Astrocyte (in vitro differentiated cells and primary cell): ENCODE measurements around the gene BMPER. TPM values are rescaled to one million over a fixed set of nuclear protein-coding genes. Genes with fewer than 3 reads are reported as not detected.

Experiments used
- DNase-seq: peaks from one replicate; pipeline ENCODE4 v3.0.0-alpha.2; 2010; ENCODE audit warnings: low read depth
- FAIRE-seq: peaks from 2 replicates; lab custom pipeline; 2011; peaks lifted over from hg19 to GRCh38; lab: Jason Lieb, UNC
- H2AFZ ChIP-seq: 2 replicates; pipeline ENCODE4 v1.6.0; 2012; ENCODE audit warnings: low read depth, low read length, inconsistent platforms
- H3K27ac ChIP-seq: 2 replicates; pipeline ENCODE4 v1.5.1; 2011; ENCODE audit warnings: low read depth, low read length, inconsistent platforms
- H3K27me3 ChIP-seq: 2 replicates; pipeline ENCODE4 v1.6.0; 2011; ENCODE audit warnings: low read length, inconsistent platforms; ENCODE audit not compliant: insufficient read depth
- H3K36me3 ChIP-seq: 2 replicates; pipeline ENCODE4 v1.5.1; 2011; ENCODE audit warnings: low read length, inconsistent platforms; ENCODE audit not compliant: insufficient read depth
- H3K4me1 ChIP-seq: 2 replicates; pipeline ENCODE4 v1.5.1; 2011; ENCODE audit warnings: low read length, inconsistent platforms; ENCODE audit not compliant: insufficient read depth
- H3K4me2 ChIP-seq: 2 replicates; pipeline ENCODE4 v1.6.0; 2012; ENCODE audit warnings: low read length, inconsistent platforms
- H3K4me3 ChIP-seq: 2 replicates; pipeline ENCODE4 v1.5.1; 2011; ENCODE audit warnings: low read depth, mild to moderate bottlenecking, low read length, inconsistent platforms; ENCODE audit not compliant: insufficient read depth
- H3K79me2 ChIP-seq: 2 replicates; pipeline ENCODE4 v1.6.0; 2012; ENCODE audit warnings: mild to moderate bottlenecking, low read length, inconsistent platforms; ENCODE audit not compliant: insufficient read depth
- H3K9ac ChIP-seq: 2 replicates; pipeline ENCODE4 v1.6.0; 2012; ENCODE audit warnings: mild to moderate bottlenecking, low read length, inconsistent platforms
- H3K9me3 ChIP-seq: 2 replicates; pipeline ENCODE4 v1.5.1; 2012; ENCODE audit warnings: low read depth, mild to moderate bottlenecking, low read length, inconsistent platforms; ENCODE audit not compliant: insufficient read depth
- H4K20me1 ChIP-seq: 2 replicates; pipeline ENCODE4 v1.6.0; 2012; ENCODE audit warnings: low read length, inconsistent platforms; ENCODE audit not compliant: insufficient read depth
- H3K27ac Mint-ChIP-seq: one replicate; pipeline ENCODE4 v1.8.0; 2021; ENCODE audit warnings: mild to moderate bottlenecking, mixed read lengths; ENCODE audit not compliant: unreplicated experiment
- H3K27me3 Mint-ChIP-seq: one replicate; pipeline ENCODE4 v1.8.0; 2021; ENCODE audit warnings: low read depth, mixed read lengths; ENCODE audit not compliant: unreplicated experiment
- H3K36me3 Mint-ChIP-seq: one replicate; pipeline ENCODE4 v1.8.0; 2021; ENCODE audit warnings: low read depth, mixed read lengths; ENCODE audit not compliant: unreplicated experiment
- H3K4me1 Mint-ChIP-seq: one replicate; pipeline ENCODE4 v1.8.0; 2021; ENCODE audit warnings: low read depth, mixed read lengths; ENCODE audit not compliant: unreplicated experiment
- H3K4me3 Mint-ChIP-seq: one replicate; pipeline ENCODE4 v1.8.0; 2021; ENCODE audit warnings: mild to moderate bottlenecking, moderate library complexity, mixed read lengths; ENCODE audit not compliant: unreplicated experiment
- H3K9me3 Mint-ChIP-seq: one replicate; pipeline ENCODE4 v1.8.0; 2021; ENCODE audit warnings: mild to moderate bottlenecking, mixed read lengths; ENCODE audit not compliant: unreplicated experiment
- EZH2 ChIP-seq: IDR thresholded peaks from 2 replicates; pipeline ENCODE4 v1.6.1; 2012; ENCODE audit warnings: mild to moderate bottlenecking, low read length, inconsistent platforms; ENCODE audit not compliant: insufficient read depth
- total RNA-seq: library from RNA; stranded (reverse); gene quantifications from 2 replicates; pipeline ENCODE4 v1.2.1, GENCODE V29; 2021
- TF ChIP-seq, protein P1 (sequence below): IDR thresholded peaks from 2 replicates; pipeline ENCODE4 v1.5.1; 2011; ENCODE audit warnings: low read depth, mild to moderate bottlenecking, inconsistent platforms, low read length, moderate library complexity; ENCODE audit not compliant: insufficient read depth

Gene BMPER
- total RNA-seq, 1 donor from 2014 or later = 4.4 TPM

DNA sequence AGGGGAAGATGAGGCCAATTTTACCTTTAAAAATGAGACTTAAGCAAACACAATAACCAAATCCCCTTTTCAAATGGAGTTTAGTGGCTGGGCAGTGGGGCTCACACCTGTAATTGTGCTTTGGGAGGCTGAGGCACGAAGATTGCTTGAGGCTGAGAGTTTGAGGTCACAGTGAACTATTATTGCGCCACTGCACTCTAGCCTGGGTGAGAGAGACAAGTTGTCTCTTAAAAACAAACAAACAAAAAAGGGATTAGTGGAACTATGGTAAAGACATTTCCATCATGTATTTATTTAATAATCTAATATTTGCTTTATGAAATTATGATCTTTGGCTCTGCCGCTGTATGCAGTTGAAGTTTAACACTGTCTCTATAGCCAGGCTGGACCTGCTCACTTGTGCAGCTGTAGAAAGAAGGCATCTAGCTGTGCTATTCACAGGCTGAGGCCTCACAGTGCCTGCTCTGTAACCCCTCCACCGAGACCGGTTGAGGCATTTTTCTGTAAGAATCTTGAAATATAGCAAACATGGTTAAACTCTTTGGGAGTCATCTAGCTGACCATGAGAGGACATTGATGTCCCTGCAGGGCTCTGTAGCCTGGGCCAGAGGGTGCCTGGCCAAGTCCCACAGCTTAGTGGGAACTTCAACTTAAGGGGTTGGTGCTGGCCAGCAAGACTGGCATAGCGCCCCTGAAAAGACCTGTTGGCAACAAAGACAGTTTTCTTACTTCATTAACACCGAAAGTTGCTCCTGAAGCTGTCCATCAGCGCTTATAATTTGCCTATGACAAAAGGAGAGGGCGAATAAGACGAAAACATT lies 131.8 kb downstream of the BMPER start:
- Mint-ChIP-seq H3K36me3 (no peaks in the 10 kb centered on the region), H3K27ac (no peak overlapping the region), H3K4me3 (no peak overlapping the region), H3K27me3 (no peaks in the 10 kb centered on the region), H3K9me3 (no peaks in the 10 kb centered on the region), H3K4me1 (peaks cover 6% of the 10 kb centered on the region)
- Histone ChIP-seq H3K4me3 (no peak overlapping the region), H2AFZ (no peak overlapping the region), H3K27ac (no peak overlapping the region), H3K9me3 (no peaks in the 10 kb centered on the region), H3K4me2 (no peak overlapping the region), H3K79me2 (no peaks in the 10 kb centered on the region), H3K27me3 (no peaks in the 10 kb centered on the region), H3K4me1 (peaks cover 6% of the 10 kb centered on the region), H4K20me1 (no peaks in the 10 kb centered on the region), H3K36me3 (no peaks in the 10 kb centered on the region), H3K9ac (no peak overlapping the region)
- FAIRE-seq = no peak
- DNase-seq = no peak
- TF ChIP-seq, protein P1, sequence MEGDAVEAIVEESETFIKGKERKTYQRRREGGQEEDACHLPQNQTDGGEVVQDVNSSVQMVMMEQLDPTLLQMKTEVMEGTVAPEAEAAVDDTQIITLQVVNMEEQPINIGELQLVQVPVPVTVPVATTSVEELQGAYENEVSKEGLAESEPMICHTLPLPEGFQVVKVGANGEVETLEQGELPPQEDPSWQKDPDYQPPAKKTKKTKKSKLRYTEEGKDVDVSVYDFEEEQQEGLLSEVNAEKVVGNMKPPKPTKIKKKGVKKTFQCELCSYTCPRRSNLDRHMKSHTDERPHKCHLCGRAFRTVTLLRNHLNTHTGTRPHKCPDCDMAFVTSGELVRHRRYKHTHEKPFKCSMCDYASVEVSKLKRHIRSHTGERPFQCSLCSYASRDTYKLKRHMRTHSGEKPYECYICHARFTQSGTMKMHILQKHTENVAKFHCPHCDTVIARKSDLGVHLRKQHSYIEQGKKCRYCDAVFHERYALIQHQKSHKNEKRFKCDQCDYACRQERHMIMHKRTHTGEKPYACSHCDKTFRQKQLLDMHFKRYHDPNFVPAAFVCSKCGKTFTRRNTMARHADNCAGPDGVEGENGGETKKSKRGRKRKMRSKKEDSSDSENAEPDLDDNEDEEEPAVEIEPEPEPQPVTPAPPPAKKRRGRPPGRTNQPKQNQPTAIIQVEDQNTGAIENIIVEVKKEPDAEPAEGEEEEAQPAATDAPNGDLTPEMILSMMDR = no peak
- TF ChIP-seq EZH2 = no peak

DNA sequence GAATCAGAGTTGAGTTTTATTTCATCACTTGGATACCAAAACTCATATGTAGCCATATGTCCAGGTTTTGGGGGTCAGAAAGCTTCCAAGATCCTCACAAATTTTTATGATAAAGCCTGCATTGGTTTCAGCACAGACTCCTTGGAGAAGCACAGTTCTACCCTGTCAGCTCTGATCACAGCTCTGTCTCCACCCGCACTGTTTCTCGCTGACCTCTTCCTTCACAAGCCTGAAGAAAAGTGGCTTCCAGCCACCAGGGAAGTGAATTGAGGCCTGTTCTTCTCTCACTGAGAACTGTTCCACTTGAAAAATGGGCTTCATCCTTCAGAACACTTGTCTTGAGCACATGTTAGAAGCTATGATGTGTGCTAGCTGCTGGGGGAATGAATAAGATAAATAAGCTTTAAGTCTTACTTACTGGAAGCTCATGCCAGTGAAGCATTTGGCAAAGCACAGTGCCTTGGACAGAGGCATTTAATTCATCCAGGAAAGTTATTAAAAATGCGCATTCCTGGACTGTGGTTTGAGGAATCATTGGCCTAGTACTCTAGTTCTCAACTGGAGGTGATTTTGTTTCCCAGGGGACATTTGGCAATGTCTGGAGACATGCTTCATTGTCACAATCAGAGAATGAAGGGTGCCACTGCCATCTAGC lies 133.6 kb downstream of the BMPER start:
- H3K36me3 ChIP-seq = no peaks in the 10 kb centered on the region
- peaks cover 6% of the 10 kb centered on the region for H3K4me1 ChIP-seq
- Mint-ChIP-seq H3K36me3 (no peaks in the 10 kb centered on the region), H3K27ac (no peak overlapping the region), H3K9me3 (no peaks in the 10 kb centered on the region), H3K4me1 (peaks cover 6% of the 10 kb centered on the region), H3K4me3 (no peak overlapping the region), H3K27me3 (no peaks in the 10 kb centered on the region)
- H4K20me1 ChIP-seq = no peaks in the 10 kb centered on the region
- no peak overlapping the region for H3K9ac ChIP-seq
- no peak overlapping the region for H2AFZ ChIP-seq
- no peak overlapping the region for H3K4me3 ChIP-seq
- no peaks in the 10 kb centered on the region for H3K79me2 ChIP-seq
- no peak for FAIRE-seq
- H3K9me3 ChIP-seq = no peaks in the 10 kb centered on the region
- H3K4me2 ChIP-seq = no peak overlapping the region
- H3K27me3 ChIP-seq = no peaks in the 10 kb centered on the region
- TF ChIP-seq EZH2 = no peak
- TF ChIP-seq, protein P1 = no peak
- no peak overlapping the region for H3K27ac ChIP-seq
- DNase-seq = peak; percentile 87

DNA sequence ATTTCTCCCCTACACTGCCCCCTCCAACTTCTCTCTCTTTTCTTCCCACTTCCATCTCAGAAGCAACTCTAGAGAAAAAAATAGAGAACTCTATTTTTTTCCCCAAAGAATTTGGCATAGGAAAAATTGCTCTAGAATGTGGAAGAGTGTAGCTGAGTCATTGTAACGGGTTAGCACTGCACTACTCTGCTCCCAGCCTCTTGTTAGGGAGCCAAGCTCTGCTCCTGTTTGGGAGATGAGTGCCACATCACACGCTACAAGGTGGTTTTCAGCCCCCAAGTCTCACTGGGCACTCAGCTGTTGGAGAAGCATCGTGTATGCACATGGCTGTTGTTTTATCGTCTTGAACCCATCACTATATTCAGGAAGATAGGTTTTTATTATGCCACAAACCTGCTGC lies 136.4 kb downstream of the BMPER start:
- Histone ChIP-seq H3K9ac (no peak overlapping the region), H3K79me2 (no peaks in the 10 kb centered on the region), H3K9me3 (no peaks in the 10 kb centered on the region), H3K36me3 (no peaks in the 10 kb centered on the region), H2AFZ (no peak overlapping the region), H3K4me3 (no peak overlapping the region), H4K20me1 (no peaks in the 10 kb centered on the region), H3K27ac (no peak overlapping the region), H3K27me3 (no peaks in the 10 kb centered on the region), H3K4me1 (no peaks in the 10 kb centered on the region), H3K4me2 (no peak overlapping the region)
- peak; percentile 60 for FAIRE-seq
- Mint-ChIP-seq H3K27ac (no peak overlapping the region), H3K9me3 (no peaks in the 10 kb centered on the region), H3K4me3 (no peak overlapping the region), H3K4me1 (no peaks in the 10 kb centered on the region), H3K36me3 (no peaks in the 10 kb centered on the region), H3K27me3 (no peaks in the 10 kb centered on the region)
- peak; percentile 55 for DNase-seq
- TF ChIP-seq EZH2 = no peak
- TF ChIP-seq, protein P1 = no peak
